GM20000 (cell line): Measurements from ENCODE around the gene C1orf146.

ENCODE experiments used
- DNase-seq: peaks from one replicate; pipeline ENCODE4 v3.0.0; 2012; ENCODE audit warnings: low spot score
- TF ChIP-seq, protein P1 (sequence below): IDR thresholded peaks from 2 replicates; pipeline ENCODE4 v1.5.1; 2012; ENCODE audit warnings: mild to moderate bottlenecking, control low read depth; ENCODE audit errors: extremely low read depth, missing control alignments

C1orf146 gene, protein sequence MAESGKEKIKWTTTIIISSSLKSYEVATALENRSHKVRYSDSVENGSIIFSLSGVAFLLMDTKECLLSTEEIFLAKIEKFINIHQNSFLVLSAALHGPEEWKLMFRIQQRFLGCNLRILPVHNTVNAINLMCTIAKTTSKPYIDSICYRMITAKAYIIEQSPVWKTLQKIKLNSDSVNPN

DNA sequence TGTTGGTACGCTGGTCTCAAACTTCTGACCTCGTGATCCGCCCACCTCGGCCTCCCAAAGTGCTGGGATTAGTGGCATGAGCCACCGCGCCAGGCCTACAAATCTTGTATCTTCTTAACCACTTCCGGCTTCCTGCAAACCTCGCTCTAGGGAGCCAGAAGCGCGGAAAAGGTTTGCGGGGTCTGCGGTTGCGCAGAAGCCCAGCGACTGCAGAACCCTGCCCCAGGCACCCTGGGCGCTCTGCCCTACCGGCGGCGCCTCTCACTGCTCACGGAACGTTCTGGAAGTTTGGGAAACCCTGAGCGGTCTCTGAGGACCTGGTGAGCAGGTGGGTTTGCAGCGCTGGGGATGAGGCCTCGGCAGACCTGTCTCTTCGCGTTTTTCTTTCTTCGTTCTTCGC is at the start of gene C1orf146:
Gene C1orf146 (plus strand): TSS at position 195 of the 400 bp plus-strand sequence. CDS start 13,506 bp downstream, outside the sequence.
- no peak for DNase-seq
- TF ChIP-seq, protein P1, sequence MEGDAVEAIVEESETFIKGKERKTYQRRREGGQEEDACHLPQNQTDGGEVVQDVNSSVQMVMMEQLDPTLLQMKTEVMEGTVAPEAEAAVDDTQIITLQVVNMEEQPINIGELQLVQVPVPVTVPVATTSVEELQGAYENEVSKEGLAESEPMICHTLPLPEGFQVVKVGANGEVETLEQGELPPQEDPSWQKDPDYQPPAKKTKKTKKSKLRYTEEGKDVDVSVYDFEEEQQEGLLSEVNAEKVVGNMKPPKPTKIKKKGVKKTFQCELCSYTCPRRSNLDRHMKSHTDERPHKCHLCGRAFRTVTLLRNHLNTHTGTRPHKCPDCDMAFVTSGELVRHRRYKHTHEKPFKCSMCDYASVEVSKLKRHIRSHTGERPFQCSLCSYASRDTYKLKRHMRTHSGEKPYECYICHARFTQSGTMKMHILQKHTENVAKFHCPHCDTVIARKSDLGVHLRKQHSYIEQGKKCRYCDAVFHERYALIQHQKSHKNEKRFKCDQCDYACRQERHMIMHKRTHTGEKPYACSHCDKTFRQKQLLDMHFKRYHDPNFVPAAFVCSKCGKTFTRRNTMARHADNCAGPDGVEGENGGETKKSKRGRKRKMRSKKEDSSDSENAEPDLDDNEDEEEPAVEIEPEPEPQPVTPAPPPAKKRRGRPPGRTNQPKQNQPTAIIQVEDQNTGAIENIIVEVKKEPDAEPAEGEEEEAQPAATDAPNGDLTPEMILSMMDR = no peak

DNA sequence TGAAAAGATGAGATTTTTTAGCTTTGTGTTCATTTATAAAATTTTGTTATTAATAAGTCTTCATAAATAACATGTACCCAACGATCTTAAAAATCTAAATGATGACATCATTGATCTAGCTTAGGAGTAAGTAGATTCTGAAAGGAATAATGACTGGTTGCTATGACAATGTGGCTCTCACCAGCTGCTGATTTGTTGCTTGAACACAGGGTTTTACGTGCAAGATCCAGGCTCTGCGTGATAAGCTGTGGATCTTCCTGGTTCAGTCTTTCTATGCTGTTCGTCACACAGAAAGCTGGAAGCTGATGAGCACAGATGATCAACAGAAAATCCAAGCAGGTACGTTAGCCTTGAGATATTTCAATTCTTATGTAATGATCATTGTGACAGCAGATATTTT is 49.1 kb upstream of the C1orf146 start:
- no peak for DNase-seq
- TF ChIP-seq, protein P1 = no peak

DNA sequence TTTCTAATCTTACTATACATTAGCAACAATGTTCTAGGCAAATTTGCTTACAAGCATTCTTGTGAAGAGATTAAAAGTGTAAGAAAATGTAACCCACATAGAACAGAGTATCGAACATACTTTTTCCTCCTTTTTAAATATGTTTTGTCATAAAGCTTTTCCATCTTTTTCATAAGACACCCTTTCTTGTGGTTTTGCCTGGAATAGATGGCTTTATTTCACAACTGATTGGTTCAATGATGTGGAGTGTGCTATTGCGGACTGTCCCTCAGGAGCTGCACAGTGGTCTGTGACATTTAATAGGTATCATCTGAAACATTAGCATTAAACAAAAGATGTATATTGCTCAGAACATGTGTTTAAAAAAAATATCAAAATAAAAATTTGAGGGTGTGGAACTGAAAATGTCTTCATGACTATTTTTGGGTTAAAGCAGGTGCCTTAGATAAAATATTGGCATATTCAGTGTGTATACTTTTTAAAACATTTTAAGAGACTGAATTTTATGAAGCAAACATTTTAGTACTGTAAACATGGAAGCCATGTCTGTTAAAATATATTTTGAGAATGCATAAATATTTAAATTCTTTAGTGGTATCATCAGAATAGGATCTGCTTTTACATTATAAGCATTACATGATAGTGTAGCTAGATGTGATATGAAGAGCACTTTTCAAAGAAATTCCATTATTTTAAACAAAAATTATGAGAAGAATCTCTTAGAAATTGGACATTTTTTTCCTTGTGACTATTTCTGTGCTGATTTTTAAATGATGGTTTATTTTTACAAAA is 48.3 kb upstream of the C1orf146 start:
- TF ChIP-seq, protein P1 = no peak
- no peak for DNase-seq

DNA sequence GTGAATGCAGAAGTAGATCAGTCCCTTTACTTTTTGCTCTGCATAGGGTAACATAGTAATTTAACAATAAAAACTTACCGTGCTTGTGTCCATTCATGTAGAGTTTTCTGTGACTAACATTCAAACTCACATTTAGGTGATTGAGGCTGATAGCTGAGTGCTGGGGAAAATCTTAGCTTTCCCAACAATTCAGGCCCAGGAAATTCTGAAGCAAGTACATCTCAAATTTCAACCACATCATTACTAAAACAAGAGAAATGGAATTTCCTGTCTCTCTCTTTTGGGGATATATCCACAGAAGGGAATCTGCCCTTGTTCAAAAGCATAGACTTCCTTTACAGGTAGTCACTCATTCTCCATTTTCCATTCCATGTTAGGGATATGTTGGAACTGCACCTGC is 33.1 kb upstream of the C1orf146 start:
- no peak for DNase-seq
- TF ChIP-seq, protein P1 = no peak

DNA sequence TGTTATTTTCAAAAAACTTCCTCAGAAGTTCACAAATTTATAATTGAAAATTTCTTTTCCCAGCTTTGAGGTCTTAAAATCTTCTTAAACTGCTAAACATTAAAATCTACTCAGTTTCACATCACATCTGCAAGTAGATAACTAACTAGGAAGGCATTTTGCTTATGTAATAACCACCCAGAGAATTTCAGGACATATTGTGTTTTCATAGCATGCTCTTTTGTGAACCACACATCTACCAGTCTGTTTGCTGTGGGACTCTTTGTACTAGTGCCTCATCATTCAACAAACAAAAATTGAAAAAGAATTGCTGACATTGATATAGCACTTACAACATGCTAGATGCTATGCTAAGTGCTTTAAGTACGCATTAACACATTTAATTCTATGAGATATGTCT is 31.6 kb upstream of the C1orf146 start:
- DNase-seq = no peak
- TF ChIP-seq, protein P1 = no peak

DNA sequence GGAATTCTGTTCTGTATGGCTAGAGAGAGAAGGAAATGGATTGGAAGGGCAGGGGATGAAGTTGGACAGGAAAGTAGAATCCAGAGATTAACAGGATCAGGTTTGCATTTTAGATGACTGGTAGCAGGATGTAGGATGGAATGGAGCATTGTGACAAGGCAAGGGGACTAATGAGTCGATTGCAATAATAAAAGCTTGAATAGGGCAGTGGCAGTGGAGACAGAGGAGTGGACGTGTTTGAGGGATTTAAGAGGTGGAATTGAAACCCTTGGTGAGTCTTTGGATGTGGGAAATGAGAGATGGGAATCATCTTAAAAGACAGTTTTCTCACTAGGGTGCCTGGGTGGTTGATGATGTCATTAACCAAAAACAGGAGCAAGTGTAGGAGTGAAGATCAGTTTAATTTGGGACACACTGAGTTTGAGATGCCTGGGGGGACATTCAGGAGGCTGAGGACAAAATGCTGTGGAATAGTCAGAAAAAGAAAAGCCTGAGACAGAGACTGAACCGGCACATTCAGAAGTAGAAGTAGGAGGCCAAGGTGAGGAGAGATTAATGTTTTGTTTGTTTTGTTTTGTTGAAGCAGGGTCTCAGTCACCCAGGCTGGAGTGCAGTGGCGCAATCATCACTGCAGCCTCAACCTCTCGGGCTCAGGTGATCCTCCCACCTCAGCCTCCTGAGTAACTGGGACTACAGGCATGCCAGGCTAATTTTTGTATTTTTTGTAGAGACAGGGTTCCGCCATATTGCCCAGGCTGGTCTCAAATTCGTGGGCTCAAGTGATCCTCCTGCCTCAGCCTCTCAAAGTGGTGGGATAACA is 29.1 kb upstream of the C1orf146 start:
- TF ChIP-seq, protein P1 = no peak
- DNase-seq = no peak

DNA sequence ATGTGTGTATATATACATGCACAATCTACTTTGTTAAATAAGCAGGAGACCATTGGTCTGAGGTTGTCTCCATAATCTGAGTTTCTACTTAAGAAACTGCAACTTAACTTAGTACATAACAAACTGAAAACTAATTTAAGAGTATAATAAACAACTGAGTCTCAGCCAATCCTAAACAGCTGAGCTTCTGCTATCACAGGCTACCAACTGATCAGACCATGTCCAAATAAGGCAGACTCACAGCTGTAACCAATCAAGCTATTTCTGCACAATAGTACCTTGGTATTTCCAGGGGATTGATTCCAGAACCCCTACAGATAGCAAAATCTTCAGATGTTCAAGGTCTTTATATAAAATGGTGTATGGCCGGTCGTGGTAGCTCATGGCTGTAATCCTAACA is 26.0 kb upstream of the C1orf146 start:
- TF ChIP-seq, protein P1 = no peak
- DNase-seq = no peak
